HG02588 (cell line): Measurements from ENCODE around the gene SBK1.

Source experiments
- ATAC-seq: cut with Tn5 transposase; IDR thresholded peaks from one replicate; pipeline ENCODE4 v1.9.1; 2021; ENCODE audit warnings: mild to moderate bottlenecking, moderate library complexity; ENCODE audit not compliant: unreplicated experiment

SBK1 gene

GRCh38 chr16:28280881-28281836, 11.2 kb upstream of the SBK1 start:
- ATAC-seq: no peak

GRCh38 chr16:28282045-28282444, 10.3 kb upstream of the SBK1 start:
- ATAC-seq: no peak

GRCh38 chr16:28283173-28283572, 9.2 kb upstream of the SBK1 start:
- ATAC-seq: no peak

GRCh38 chr16:28283798-28284577, 8.3 kb upstream of the SBK1 start:
- no peak for ATAC-seq

- ATAC-seq: no peak
Observed at GRCh38 chr16:28285649-28286048, 6.7 kb upstream of the SBK1 start.

GRCh38 chr16:28288114-28288513, 4.2 kb upstream of the SBK1 start:
- ATAC-seq: no peak

GRCh38 chr16:28289048-28289447, 3.3 kb upstream of the SBK1 start:
- no peak for ATAC-seq

GRCh38 chr16:28289939-28290858, 2.1 kb upstream of the SBK1 start:
- no peak for ATAC-seq

GRCh38 chr16:28290859-28291254, 1.5 kb upstream of the SBK1 start:
- no peak for ATAC-seq

GRCh38 chr16:28292731-28293600, 641 bp downstream of the SBK1 start:
- ATAC-seq: no peak

- ATAC-seq: no peak
Observed at GRCh38 chr16:28293601-28293960, 1.3 kb downstream of the SBK1 start.

GRCh38 chr16:28294201-28294600, 1.9 kb downstream of the SBK1 start:
- ATAC-seq: no peak

- no peak for ATAC-seq
Observed at GRCh38 chr16:28295276-28295675, 3.0 kb downstream of the SBK1 start.

GRCh38 chr16:28297308-28297707, 5.0 kb downstream of the SBK1 start:
- ATAC-seq: no peak

GRCh38 chr16:28297784-28298510, 5.6 kb downstream of the SBK1 start:
- ATAC-seq: no peak

- ATAC-seq: no peak
Observed at GRCh38 chr16:28298511-28298878, 6.2 kb downstream of the SBK1 start.

- ATAC-seq: no peak
Observed at GRCh38 chr16:28300327-28300726, 8.0 kb downstream of the SBK1 start.

- ATAC-seq: no peak
Observed at GRCh38 chr16:28301154-28301553, 8.8 kb downstream of the SBK1 start.

GRCh38 chr16:28301620-28302019, 9.3 kb downstream of the SBK1 start:
- no peak for ATAC-seq
